DOHH2 (cell line): ENCODE measurements around the gene C12orf57.

Experiments
- H3F3A ChIP-seq: fragments of 200-600 bp; sonication (generic), shearing (Covaris generic); 2 replicates; pipeline ENCODE4 v1.6.0; 2016; ENCODE audit warnings: antibody characterized with exemption, mild to moderate bottlenecking; ENCODE audit not compliant: control insufficient read depth, insufficient read depth
- H3K27ac ChIP-seq: fragments of 200-600 bp; sonication (generic); 2 replicates; pipeline ENCODE4 v1.5.1; 2014; ENCODE audit warnings: low read depth, mild to moderate bottlenecking, low read length, moderate library complexity
- H3K27me3 ChIP-seq: fragments of 200-600 bp; sonication (generic); 2 replicates; pipeline ENCODE4 v1.6.1; 2014; ENCODE audit warnings: mild to moderate bottlenecking, low read length, mixed read lengths; ENCODE audit not compliant: control insufficient read depth
- H3K36me3 ChIP-seq: fragments of 200-600 bp; sonication (generic); 2 replicates; pipeline ENCODE4 v1.6.1; 2014; ENCODE audit warnings: mild to moderate bottlenecking, low read length, moderate library complexity, mixed read lengths; ENCODE audit not compliant: control insufficient read depth
- H3K4me1 ChIP-seq: fragments of 200-600 bp; sonication (generic); 2 replicates; pipeline ENCODE4 v1.6.1; 2014; ENCODE audit warnings: mild to moderate bottlenecking, low read length, mixed read lengths; ENCODE audit not compliant: control insufficient read depth
- H3K4me2 ChIP-seq: fragments of 200-600 bp; sonication (generic); 2 replicates; pipeline ENCODE4 v1.6.0; 2014; ENCODE audit warnings: mild to moderate bottlenecking, low read length, moderate library complexity
- H3K4me3 ChIP-seq: fragments of 200-600 bp; sonication (generic); 2 replicates; pipeline ENCODE4 v1.5.1; 2014; ENCODE audit warnings: mild to moderate bottlenecking, low read length, mixed read lengths
- H3K79me2 ChIP-seq: fragments of 200-600 bp; sonication (generic); 2 replicates; pipeline ENCODE4 v1.6.1; 2014; ENCODE audit warnings: mild to moderate bottlenecking, low read length, mixed read lengths; ENCODE audit not compliant: control insufficient read depth
- H3K9me2 ChIP-seq: fragments of 200-600 bp; sonication (generic); replicated peaks from 2 replicates; pipeline ENCODE4 v1.6.1; 2014; ENCODE audit warnings: mild to moderate bottlenecking, low read length, mixed read lengths; ENCODE audit not compliant: control insufficient read depth
- H3K9me3 ChIP-seq: fragments of 200-600 bp; sonication (generic); 2 replicates; pipeline ENCODE4 v1.6.1; 2014; ENCODE audit warnings: antibody characterized with exemption, low read length, mixed read lengths; ENCODE audit not compliant: control insufficient read depth, insufficient read depth
- H4K20me1 ChIP-seq: fragments of 200-600 bp; sonication (generic); 2 replicates; pipeline ENCODE4 v1.6.0; 2014; ENCODE audit warnings: low read depth, mild to moderate bottlenecking, antibody characterized with exemption, low read length, moderate library complexity; ENCODE audit not compliant: control insufficient read depth, insufficient read depth
- CTCF ChIP-seq: fragments of 200-600 bp; sonication (generic); IDR thresholded peaks from one replicate; pipeline ENCODE4 v1.5.1; 2014; ENCODE audit warnings: antibody characterized with exemption, mild to moderate bottlenecking, low read depth, low read length; ENCODE audit not compliant: poor library complexity, severe bottlenecking
- EZH2phosphoT487 ChIP-seq: fragments of 200-600 bp; sonication (generic); IDR thresholded peaks from 2 replicates; pipeline ENCODE4 v1.6.1; 2017; ENCODE audit warnings: borderline replicate concordance, mild to moderate bottlenecking, antibody characterized with exemption, low read length, moderate library complexity, mixed read lengths

The C12orf57 gene

DNA sequence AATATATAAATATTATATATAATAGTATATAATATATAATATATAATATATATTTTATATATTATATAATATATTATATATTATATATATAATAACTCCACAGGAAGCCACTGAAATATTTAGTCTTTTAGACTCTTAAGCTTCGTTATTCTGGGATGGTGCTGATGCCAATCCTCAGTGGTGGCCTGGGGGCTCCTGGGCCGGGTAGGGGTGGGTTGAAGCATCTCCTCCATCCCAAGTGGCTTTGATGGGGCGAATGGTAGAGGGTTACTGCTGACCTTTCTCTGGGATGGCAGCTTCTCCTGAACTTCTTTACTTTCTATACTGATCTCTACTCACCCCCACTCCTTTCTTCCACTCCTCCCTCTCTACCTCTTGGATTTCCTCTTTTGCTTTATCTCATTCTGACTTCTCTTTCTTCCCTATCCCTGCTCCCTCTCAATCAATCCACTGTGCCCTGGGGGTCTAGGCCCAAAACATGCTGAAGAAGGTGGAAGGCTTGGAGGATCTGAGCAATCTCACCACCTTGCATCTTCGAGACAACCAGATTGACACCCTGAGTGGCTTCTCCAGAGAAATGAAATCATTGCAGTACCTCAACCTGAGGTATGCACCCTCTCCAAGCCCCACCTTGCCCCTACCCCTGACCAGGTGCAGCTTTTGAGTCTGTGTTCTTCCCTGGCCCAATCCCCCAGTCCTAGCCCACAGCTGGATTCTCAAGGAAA is 34.2 kb upstream of the C12orf57 start:
- H3K4me2 ChIP-seq, result no peak overlapping the region

DNA sequence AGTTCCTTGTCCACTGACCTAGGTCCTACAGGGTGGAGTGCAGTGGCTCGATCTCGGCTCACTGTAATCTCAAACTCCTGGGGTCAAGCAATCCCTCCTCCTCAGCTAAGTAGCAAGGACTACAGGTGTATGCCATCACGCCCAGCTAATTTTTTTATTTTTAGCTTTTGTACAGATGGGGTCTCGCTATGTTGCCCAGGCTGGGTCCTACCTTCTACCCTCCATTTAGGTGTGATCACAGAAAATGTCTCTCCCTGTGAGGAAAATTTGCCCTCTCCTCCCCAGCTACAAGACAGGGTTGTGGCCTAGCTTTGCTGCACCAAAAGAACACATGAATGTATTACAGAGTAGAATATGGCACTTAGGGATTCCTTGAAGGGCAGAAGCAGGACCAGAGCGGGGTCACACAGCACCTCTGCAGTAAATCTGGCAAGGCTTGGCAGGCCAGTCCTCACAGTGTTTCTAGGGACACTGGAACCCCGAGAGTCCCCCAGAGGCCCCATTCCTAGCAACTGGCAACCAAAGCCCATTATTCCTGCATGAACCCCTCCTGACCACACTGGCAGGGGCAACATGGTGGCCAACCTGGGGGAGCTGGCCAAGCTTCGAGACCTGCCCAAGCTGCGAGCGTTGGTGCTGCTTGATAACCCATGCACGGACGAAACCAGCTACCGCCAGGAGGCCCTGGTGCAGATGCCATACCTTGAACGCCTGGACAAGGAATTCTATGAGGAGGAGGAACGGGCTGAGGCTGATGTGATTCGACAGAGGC is 31.5 kb upstream of the C12orf57 start:
- H3K4me2 ChIP-seq, result no peak overlapping the region
- H3K27me3 ChIP-seq, result peaks cover 58% of the 10 kb centered on the region
- no peaks in the 10 kb centered on the region for H3F3A ChIP-seq
- H3K4me3 ChIP-seq, result no peak overlapping the region
- H3K4me1 ChIP-seq, result peaks cover 18% of the 10 kb centered on the region
- no peak overlapping the region for H3K27ac ChIP-seq
- no peaks in the 10 kb centered on the region for H3K9me2 ChIP-seq
- H3K9me3 ChIP-seq, result no peaks in the 10 kb centered on the region
- no peaks in the 10 kb centered on the region for H3K36me3 ChIP-seq
- no peaks in the 10 kb centered on the region for H4K20me1 ChIP-seq
- H3K79me2 ChIP-seq, result no peaks in the 10 kb centered on the region
- TF ChIP-seq EZH2phosphoT487, result no peak
- TF ChIP-seq CTCF, result no peak

More for the DNA sequence above, 34.2 kb upstream of the C12orf57 start:
- H3K9me3 ChIP-seq, result no peaks in the 10 kb centered on the region
- TF ChIP-seq CTCF (no peak), EZH2phosphoT487 (no peak)
- H3K4me1 ChIP-seq, result peaks cover 18% of the 10 kb centered on the region
- H4K20me1 ChIP-seq, result no peaks in the 10 kb centered on the region
- no peaks in the 10 kb centered on the region for H3K79me2 ChIP-seq
- no peaks in the 10 kb centered on the region for H3K9me2 ChIP-seq
- H3K27me3 ChIP-seq, result peaks cover 30% of the 10 kb centered on the region
- no peak overlapping the region for H3K27ac ChIP-seq
- H3K4me3 ChIP-seq, result no peak overlapping the region
- no peaks in the 10 kb centered on the region for H3K36me3 ChIP-seq
- H3F3A ChIP-seq, result no peaks in the 10 kb centered on the region

- Histone ChIP-seq H3K79me2 (no peaks in the 10 kb centered on the region), H3K9me3 (no peaks in the 10 kb centered on the region), H3K27me3 (peaks cover 60% of the 10 kb centered on the region), H3K4me2 (peak within 1 kb of the TSS; percentile 72), H3F3A (no peaks in the 10 kb centered on the region), H4K20me1 (no peaks in the 10 kb centered on the region), H3K9me2 (no peaks in the 10 kb centered on the region), H3K4me1 (peaks cover 18% of the 10 kb centered on the region), H3K27ac (no peak within 1 kb of the TSS), H3K36me3 (no peaks in the 10 kb centered on the region), H3K4me3 (peak within 1 kb of the TSS; percentile 65)
- TF ChIP-seq EZH2phosphoT487, result peak; percentile 53; the same call in 1 of the 2 replicates
- no peak for TF ChIP-seq CTCF
Observed at GRCh38 chr12:6914246-6914946, 29.4 kb upstream of the C12orf57 start, which contains the start of gene ENO2. Gene ENO2 (plus strand): TSS chr12:6914580. CDS start chr12:6915833, 1,253 bp downstream.
